Measurements from ENCODE around the gene DLGAP1. TPM values are rescaled to one million over a fixed set of nuclear protein-coding genes. Genes with fewer than 3 reads are reported as not detected.

The DLGAP1 gene
- polyA plus RNA-seq, 1 of the 3 experiments (the other 2 are of a cell fraction), result not detected

- Histone ChIP-seq H2AFZ (ENCODE audit: low read depth) (no peak overlapping the region), H3K4me3 (ENCODE audit: low read depth in 2 of 2, low read length in 1 of 2) (no peak overlapping the region), H3K36me3 (replicated peaks in 1 of 2; ENCODE audit: control insufficient read depth in 1 of 2, insufficient read depth in 2 of 2, low read length in 1 of 2) (no peaks in the 10 kb centered on the region), H4K20me1 (ENCODE audit: insufficient read depth) (no peaks in the 10 kb centered on the region), H3F3A (replicated peaks; ENCODE audit: insufficient read depth) (no peaks in the 10 kb centered on the region), H3K27me3 (ENCODE audit: insufficient read depth) (no peaks in the 10 kb centered on the region), H3K4me2 (no peak overlapping the region), H3K9me3 (no peaks in the 10 kb centered on the region), H3K9me2 (no peaks in the 10 kb centered on the region), H3K4me1 (ENCODE audit: control insufficient read depth in 1 of 2, insufficient read depth in 2 of 2, low read depth in 1 of 2, low read length in 1 of 2) (peaks cover 0 to 13% of the 10 kb centered on the region in 2 experiments; a peak in 2 of 4 replicates), H3K27ac (ENCODE audit: low read depth in 2 of 2, low read length in 1 of 2) (peak overlapping the region in 1 of 2 experiments; percentile 29; a peak in 1 of 4 replicates), H3K79me2 (ENCODE audit: insufficient read depth) (no peaks in the 10 kb centered on the region), H3K9ac (no peak overlapping the region)
- POLR2A ChIA-PET, result interaction anchor here (0.6 kb wide), 1 partner anchor 9 kb away, joined by 4 read pairs; no protein-coding TSS in a partner anchor
- no peak for DNase-seq
- 78% methylated on average over 4 of the region's 4 CpGs for whole genome bisulfite sequencing (ENCODE audit: low lambda C conversion rate)
- CTCF ChIA-PET, result no interaction called here
- TF ChIP-seq FOXM1 (IDR thresholded peaks at IDR 0.05; ENCODE audit: low read depth), result no peak
- no peak for TF ChIP-seq GABPA (IDR thresholded peaks at IDR 0.05; ENCODE audit: low read depth)
- no peak for TF ChIP-seq RFX5 (IDR thresholded peaks at IDR 0.05; ENCODE audit: low read length)
- TF ChIP-seq PBX3 (IDR thresholded peaks at IDR 0.05), result no peak
- TF ChIP-seq, protein P1, sequence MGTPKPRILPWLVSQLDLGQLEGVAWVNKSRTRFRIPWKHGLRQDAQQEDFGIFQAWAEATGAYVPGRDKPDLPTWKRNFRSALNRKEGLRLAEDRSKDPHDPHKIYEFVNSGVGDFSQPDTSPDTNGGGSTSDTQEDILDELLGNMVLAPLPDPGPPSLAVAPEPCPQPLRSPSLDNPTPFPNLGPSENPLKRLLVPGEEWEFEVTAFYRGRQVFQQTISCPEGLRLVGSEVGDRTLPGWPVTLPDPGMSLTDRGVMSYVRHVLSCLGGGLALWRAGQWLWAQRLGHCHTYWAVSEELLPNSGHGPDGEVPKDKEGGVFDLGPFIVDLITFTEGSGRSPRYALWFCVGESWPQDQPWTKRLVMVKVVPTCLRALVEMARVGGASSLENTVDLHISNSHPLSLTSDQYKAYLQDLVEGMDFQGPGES (IDR thresholded peaks at IDR 0.05; ENCODE audit: low read depth, low read length), result no peak
- TF ChIP-seq RXRA (IDR thresholded peaks at IDR 0.05; ENCODE audit: borderline replicate concordance, low read depth), result no peak
- TF ChIP-seq, protein P2, sequence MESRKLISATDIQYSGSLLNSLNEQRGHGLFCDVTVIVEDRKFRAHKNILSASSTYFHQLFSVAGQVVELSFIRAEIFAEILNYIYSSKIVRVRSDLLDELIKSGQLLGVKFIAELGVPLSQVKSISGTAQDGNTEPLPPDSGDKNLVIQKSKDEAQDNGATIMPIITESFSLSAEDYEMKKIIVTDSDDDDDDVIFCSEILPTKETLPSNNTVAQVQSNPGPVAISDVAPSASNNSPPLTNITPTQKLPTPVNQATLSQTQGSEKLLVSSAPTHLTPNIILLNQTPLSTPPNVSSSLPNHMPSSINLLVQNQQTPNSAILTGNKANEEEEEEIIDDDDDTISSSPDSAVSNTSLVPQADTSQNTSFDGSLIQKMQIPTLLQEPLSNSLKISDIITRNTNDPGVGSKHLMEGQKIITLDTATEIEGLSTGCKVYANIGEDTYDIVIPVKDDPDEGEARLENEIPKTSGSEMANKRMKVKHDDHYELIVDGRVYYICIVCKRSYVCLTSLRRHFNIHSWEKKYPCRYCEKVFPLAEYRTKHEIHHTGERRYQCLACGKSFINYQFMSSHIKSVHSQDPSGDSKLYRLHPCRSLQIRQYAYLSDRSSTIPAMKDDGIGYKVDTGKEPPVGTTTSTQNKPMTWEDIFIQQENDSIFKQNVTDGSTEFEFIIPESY (IDR thresholded peaks at IDR 0.05; ENCODE audit: borderline replicate concordance, low read depth), result no peak
- TF ChIP-seq FOXJ3 (CRISPR knock-in tag; IDR thresholded peaks at IDR 0.05), result no peak
- TF ChIP-seq SMC3 (IDR thresholded peaks at IDR 0.05; ENCODE audit: low read depth, low read length), result no peak
- no peak for TF ChIP-seq NRF1 (IDR thresholded peaks at IDR 0.05; ENCODE audit: low read depth, low read length)
- TF ChIP-seq, protein P3, sequence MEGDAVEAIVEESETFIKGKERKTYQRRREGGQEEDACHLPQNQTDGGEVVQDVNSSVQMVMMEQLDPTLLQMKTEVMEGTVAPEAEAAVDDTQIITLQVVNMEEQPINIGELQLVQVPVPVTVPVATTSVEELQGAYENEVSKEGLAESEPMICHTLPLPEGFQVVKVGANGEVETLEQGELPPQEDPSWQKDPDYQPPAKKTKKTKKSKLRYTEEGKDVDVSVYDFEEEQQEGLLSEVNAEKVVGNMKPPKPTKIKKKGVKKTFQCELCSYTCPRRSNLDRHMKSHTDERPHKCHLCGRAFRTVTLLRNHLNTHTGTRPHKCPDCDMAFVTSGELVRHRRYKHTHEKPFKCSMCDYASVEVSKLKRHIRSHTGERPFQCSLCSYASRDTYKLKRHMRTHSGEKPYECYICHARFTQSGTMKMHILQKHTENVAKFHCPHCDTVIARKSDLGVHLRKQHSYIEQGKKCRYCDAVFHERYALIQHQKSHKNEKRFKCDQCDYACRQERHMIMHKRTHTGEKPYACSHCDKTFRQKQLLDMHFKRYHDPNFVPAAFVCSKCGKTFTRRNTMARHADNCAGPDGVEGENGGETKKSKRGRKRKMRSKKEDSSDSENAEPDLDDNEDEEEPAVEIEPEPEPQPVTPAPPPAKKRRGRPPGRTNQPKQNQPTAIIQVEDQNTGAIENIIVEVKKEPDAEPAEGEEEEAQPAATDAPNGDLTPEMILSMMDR (IDR thresholded peaks at IDR 0.05), result no peak
- TF ChIP-seq EZH2phosphoT487 (IDR thresholded peaks at IDR 0.05; ENCODE audit: borderline replicate concordance, low read depth), result no peak
- no peak for TF ChIP-seq EP300 (IDR thresholded peaks at IDR 0.05; ENCODE audit: borderline replicate concordance in 1 of 2, low read depth in 1 of 2, low read length in 1 of 2)
- no peak for TF ChIP-seq JUND (IDR thresholded peaks at IDR 0.05)
- no peak for TF ChIP-seq ELF1 (IDR thresholded peaks at IDR 0.05)
- TF ChIP-seq, protein P4, sequence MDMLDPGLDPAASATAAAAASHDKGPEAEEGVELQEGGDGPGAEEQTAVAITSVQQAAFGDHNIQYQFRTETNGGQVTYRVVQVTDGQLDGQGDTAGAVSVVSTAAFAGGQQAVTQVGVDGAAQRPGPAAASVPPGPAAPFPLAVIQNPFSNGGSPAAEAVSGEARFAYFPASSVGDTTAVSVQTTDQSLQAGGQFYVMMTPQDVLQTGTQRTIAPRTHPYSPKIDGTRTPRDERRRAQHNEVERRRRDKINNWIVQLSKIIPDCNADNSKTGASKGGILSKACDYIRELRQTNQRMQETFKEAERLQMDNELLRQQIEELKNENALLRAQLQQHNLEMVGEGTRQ (IDR thresholded peaks at IDR 0.05; ENCODE audit: borderline replicate concordance, low read depth, low read length), result no peak
Measured at GRCh38 chr18:3502650-3503049, 952.5 kb downstream of the DLGAP1 start.
